Urinary bladder (tissue), 4 donors: ENCODE results near the gene DGKQ. TPM values are rescaled to one million over a fixed set of nuclear protein-coding genes. Genes with fewer than 3 reads are reported as not detected.
"Not testable (repeated sequence)": the region's sequence is repeated elsewhere in the genome, so short reads cannot be mapped to it uniquely, and the experiment has no call there.

ENCODE experiments used
- DNase-seq: peaks from one replicate; pipeline ENCODE4 v3.0.0-alpha.2; 2015; ENCODE audit errors: extremely low spot score
- H3K27ac ChIP-seq: one replicate; pipeline ENCODE4 v1.5.1; 2013; ENCODE audit warnings: low read depth, mild to moderate bottlenecking, moderate library complexity
- H3K36me3 ChIP-seq: one replicate; pipeline ENCODE4 v1.6.1; 2013; ENCODE audit warnings: mild to moderate bottlenecking, moderate library complexity; ENCODE audit not compliant: insufficient read depth
- H3K4me1 ChIP-seq: one replicate; pipeline ENCODE4 v1.6.1; 2013; ENCODE audit warnings: mild to moderate bottlenecking, moderate library complexity; ENCODE audit not compliant: insufficient read depth
- H3K4me3 ChIP-seq: one replicate; pipeline ENCODE4 v1.5.1; 2013; ENCODE audit warnings: low read depth, low read length
- WGBS: extraction: QIAGEN DNeasy Blood & Tissue Kit; methylation state at CpG from one replicate; pipeline ENCODE4 v1.1.7; 2013; 5-methylcytosine and 5-hydroxymethylcytosine counted together
- polyA plus RNA-seq: library from polyadenylated mRNA; stranded (reverse); fragments of 200-250 nt; gene quantifications from one replicate; pipeline ENCODE4 v1.2.3, GENCODE V29; 2013
- total RNA-seq: library from RNA; depleted of rRNA; stranded (reverse); fragments of >200 nt; gene quantifications from one replicate; pipeline ENCODE4 v1.2.3, GENCODE V29; 2014
- donor health status: healthy with polysubstance abuse.
- donor health status: healthy.

DGKQ gene
- total and polyA plus RNA-seq, 2 donors: 5.0 to 10.0 TPM

DNA sequence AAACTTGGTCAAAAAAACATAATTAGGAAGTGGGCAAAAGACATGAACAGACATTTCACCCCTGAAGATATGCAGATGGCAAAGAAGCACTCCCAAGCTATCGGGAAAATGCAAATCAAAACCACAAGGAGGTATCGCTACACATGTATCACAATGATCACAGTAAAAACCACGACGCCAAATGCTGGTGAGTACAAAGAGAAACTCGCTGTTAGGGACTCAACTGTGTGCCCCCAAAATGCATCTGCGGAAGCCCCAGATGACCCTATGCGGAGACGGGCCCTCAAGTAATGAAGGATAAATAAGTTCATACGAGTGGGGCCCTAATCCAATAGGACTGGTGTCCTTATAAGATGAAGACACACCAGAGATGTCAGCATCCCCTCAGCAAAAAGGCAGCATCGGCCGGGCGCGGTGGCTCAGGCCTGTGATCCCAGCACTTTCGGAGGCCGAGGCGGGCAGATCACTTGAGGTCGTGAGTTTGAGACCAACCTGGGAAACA, 51.5 kb downstream of the DGKQ start:
- Histone ChIP-seq H3K27ac (no peak overlapping the region), H3K4me3 (no peak overlapping the region), H3K4me1 (no peaks in the 10 kb centered on the region), H3K36me3 (no peaks in the 10 kb centered on the region)
- 93% methylated on average over 17 of the region's 17 CpGs for WGBS
- no peak for DNase-seq

DNA sequence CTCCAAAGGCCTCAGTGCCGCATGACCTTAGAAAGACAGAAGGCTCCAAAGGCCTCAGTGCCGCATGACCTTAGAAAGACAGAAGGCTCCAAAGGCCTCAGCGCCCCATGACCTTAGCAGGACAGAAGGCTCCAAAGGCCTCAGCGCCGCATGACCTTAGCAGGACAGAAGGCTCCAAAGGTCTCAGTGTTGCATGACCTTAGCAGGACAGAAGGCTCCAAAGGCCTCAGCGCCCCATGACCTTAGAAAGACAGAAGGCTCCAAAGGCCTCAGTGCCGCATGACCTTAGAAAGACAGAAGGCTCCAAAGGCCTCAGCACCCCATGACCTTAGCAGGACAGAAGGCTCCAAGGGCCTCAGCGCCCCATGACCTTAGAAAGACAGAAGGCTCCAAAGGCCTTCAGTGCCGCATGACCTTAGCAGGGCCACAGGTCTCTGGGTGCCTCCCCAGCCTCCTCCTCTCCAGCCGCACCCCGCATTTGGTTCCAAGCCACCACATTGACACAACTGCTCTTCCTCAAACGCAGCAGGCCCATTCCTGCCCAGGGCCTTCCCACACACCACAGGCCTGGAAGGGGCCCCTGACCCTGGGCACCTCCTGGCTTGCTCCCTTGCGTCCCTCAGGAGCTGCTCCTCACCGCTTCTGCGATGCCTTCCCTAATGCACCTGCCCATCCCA, 54.2 kb downstream of the DGKQ start:
- H3K36me3 ChIP-seq, H3K4me3 ChIP-seq, H3K27ac ChIP-seq, H3K4me1 ChIP-seq, DNase-seq: not testable (repeated sequence)
- 96% methylated on average over 15 of the region's 15 CpGs for WGBS

DNA sequence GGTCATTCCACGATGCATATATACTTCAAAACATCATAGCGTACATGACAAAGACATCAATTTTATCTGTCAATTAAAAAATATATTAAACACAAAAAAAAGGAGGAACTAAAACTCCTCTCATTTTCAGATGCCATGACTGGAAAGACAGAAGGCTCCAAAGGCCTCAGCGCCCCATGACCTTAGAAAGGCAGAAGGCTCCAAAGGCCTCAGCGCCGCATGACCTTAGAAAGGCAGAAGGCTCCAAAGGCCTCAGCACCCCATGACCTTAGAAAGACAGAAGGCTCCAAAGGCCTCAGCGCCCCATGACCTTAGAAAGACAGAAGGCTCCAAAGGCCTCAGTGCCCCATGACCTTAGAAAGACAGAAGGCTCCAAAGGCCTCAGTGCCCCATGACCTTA, 54.8 kb downstream of the DGKQ start:
- not testable (repeated sequence) for H3K36me3 ChIP-seq, DNase-seq, H3K4me1 ChIP-seq, H3K4me3 ChIP-seq, H3K27ac ChIP-seq
- WGBS: 82% methylated on average over 6 of the region's 6 CpGs

DNA sequence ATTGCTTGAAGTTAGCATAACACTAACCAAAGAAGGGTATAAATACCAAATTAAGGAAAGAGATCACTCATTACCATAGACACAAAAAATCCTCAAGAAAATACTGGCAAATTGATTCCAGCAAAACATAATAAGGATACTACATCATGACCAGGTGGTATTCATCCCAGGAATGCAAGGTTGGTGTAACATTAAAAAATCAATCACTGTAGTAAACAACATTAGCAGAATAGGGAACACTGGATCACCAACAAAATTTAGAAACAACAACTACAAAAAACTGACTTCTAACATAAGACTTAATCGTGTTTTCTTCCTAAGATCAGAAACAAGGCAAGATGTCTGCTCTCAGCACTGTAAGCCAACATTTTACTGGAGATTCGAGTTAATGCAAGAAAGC, 55.4 kb downstream of the DGKQ start:
- no peaks in the 10 kb centered on the region for H3K36me3 ChIP-seq
- WGBS: 95% methylated on average over 2 of the region's 2 CpGs
- no peak overlapping the region for H3K27ac ChIP-seq
- no peaks in the 10 kb centered on the region for H3K4me1 ChIP-seq
- H3K4me3 ChIP-seq: no peak overlapping the region
- DNase-seq: no peak

DNA sequence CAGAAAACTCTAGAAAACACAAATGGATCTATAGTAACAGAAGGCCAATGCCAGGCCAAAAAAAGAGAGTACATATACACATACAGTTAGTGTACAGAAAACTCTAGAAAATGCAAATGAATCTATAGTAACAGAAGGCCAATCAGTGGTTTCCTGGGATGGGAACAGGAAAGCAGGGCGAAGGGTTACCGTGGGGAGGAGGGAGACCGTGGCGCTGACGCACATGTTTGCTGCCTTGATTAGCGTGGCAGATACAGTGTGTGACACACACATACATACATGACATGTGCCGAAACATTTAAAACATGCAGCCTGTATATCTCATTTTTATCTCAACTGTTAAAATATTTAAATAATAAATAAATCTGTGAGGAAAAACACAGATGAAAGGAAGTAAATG, 55.9 kb downstream of the DGKQ start:
- Histone ChIP-seq H3K27ac (no peak overlapping the region), H3K36me3 (no peaks in the 10 kb centered on the region), H3K4me1 (no peaks in the 10 kb centered on the region), H3K4me3 (no peak overlapping the region)
- DNase-seq: no peak
- WGBS: 98% methylated on average over 7 of the region's 7 CpGs

DNA sequence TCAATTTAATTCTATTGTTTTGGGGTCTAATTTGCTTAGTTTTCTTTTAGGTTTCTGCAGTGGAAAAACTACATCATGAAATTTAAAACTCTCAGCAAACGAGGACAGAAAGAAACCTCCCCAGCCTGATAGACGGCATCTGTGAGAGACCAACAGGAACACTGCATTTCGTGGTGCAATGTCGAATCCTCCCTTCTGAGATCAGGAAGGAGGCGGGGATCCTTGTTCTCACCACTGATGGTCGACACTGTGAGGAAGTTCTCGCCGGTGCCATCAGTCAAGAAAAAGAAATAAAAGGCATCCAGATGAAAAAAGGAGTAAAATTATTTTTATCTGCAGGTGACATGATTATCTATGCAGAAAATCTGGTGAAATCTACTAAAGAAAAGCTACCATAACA, 57.8 kb downstream of the DGKQ start:
- Histone ChIP-seq H3K27ac (no peak overlapping the region), H3K4me1 (no peaks in the 10 kb centered on the region), H3K4me3 (no peak overlapping the region), H3K36me3 (peaks cover 3% of the 10 kb centered on the region)
- DNase-seq: no peak
- WGBS: 45% methylated on average over 8 of the region's 8 CpGs

DNA sequence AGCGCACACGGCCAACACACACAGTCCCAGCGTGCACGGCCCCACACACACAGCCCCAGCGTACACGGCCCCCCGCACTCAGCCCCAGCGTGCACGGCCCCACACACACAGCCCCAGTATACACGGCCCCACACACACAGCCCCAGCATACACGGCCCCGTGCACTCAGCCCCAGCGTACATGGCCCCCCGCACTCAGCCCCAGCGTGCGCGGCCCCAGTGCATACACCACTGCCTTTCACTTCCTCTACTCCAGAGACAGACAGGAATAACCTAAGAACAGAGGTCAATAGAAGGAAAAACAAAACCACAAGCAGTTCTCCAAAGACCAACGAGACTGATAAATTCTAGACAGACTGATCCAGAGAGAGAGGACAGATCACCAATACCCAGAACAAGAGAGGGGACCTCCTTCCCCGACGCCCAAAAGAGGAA, 58.3 kb downstream of the DGKQ start:
- Histone ChIP-seq H3K4me3 (no peak overlapping the region), H3K36me3 (peaks cover 3% of the 10 kb centered on the region), H3K4me1 (no peaks in the 10 kb centered on the region), H3K27ac (no peak overlapping the region)
- 74% methylated on average over 20 of the region's 20 CpGs for WGBS
- DNase-seq: no peak

DNA sequence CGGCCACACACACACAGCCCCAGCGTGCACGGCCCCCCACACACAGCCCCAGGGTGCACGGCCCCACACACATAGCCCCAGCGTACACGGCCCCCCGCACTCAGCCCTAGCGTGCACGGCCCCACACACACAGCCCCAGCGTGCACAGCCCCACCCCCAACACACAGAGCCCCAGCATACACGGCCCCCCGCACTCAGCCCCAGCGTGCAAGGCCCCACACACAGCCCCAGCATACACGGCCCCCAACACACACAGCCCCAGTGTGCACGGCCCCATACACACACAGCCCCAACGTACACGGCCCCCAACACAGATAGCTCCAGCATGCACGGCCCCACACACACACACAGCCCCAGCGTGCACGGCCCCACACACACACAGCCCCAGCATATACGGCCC, 58.8 kb downstream of the DGKQ start:
- H3K27ac ChIP-seq: no peak overlapping the region
- WGBS: 89% methylated on average over 21 of the region's 21 CpGs
- DNase-seq: no peak
- peaks cover 3% of the 10 kb centered on the region for H3K36me3 ChIP-seq
- H3K4me3 ChIP-seq: no peak overlapping the region
- H3K4me1 ChIP-seq: no peaks in the 10 kb centered on the region

DNA sequence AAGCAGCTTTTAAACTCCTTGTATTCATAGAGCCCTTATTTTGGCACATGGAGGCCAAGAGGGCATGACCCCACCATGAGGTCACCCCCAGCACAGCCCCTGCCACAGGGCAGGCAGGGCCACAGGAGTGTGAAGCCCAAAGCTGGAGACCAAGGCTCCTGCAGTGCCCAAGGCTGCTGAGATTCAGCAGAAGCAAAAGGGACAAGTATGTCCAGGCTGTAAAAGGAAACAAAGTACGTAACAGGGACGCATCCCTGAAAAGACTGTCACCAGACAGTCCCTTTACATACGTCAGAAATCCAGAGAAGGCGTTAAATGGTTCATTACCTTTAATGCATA, 60.1 kb downstream of the DGKQ start:
- no peak for DNase-seq
- WGBS: 91% methylated on average over 4 of the region's 4 CpGs
- H3K36me3 ChIP-seq: peaks cover 3% of the 10 kb centered on the region
- H3K27ac ChIP-seq: no peak overlapping the region
- no peaks in the 10 kb centered on the region for H3K4me1 ChIP-seq
- no peak overlapping the region for H3K4me3 ChIP-seq

DNA sequence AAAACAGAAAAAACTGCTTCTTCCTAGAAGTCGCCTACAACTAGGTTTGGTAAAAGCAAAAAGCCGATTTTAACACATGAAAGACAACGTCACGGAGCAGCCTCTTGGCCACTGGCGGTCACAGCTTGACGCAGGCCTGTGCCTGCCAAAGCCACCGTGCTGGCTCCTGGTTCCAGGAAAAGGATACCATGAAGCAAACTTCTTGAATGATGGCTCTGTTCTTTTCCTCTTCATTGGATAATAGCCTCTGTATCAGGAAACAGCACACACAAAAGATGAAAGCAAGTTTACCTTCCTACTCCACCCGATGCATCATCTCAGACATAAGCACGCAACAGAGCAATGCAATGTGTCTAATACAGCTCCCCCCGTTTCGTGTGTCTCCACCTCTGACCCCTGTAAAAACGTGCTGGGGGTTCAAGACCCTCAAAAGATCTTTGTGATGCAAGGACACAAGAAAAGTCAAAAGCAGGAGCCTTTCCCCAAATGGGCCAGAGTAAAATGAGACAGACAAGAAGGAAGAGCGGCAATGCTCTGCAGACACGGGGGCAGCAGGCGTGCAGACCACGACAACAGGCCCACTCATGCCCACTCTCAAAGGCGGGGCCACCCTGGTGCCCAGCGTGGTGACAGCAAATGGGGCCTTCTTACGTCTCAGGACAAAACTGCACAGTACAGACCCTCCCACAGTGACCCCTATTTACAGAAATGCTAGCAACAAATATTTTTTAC, 60.7 kb downstream of the DGKQ start:
- Histone ChIP-seq H3K4me1 (no peaks in the 10 kb centered on the region), H3K27ac (no peak overlapping the region), H3K4me3 (no peak overlapping the region), H3K36me3 (peaks cover 3% of the 10 kb centered on the region)
- no peak for DNase-seq
- WGBS: 76% methylated on average over 19 of the region's 19 CpGs

DNA sequence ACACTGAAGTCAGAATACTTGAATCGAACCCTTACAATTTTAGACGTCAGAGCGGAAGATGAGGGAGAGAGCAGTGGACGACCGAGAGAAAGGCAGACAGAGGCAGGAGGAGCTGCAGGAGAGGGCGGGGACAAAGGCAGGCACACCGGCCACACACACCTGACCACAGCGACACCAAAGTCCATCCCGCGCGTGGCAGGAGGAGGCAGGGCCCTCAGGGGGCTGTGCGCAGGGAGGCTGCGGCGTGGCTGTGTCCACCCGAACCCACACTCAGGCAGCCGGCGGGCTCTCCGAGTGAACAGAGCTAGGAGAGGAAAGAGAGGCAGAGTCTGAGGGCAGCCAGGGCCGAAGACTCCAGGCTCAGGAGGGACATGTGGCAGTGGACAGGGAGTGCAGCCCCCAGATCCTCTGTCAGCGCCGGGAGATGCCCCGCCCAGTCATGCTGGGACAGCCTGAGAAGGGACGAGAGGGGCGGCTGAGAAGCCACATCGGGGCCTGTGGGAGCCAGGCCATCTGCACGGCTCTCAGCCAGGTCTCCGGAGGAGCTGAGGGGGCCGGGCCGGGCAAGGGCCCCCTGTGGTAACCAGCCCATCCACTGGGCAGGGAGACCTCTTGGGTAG, 61.4 kb downstream of the DGKQ start:
- 88% methylated on average over 29 of the region's 29 CpGs for WGBS

DNA sequence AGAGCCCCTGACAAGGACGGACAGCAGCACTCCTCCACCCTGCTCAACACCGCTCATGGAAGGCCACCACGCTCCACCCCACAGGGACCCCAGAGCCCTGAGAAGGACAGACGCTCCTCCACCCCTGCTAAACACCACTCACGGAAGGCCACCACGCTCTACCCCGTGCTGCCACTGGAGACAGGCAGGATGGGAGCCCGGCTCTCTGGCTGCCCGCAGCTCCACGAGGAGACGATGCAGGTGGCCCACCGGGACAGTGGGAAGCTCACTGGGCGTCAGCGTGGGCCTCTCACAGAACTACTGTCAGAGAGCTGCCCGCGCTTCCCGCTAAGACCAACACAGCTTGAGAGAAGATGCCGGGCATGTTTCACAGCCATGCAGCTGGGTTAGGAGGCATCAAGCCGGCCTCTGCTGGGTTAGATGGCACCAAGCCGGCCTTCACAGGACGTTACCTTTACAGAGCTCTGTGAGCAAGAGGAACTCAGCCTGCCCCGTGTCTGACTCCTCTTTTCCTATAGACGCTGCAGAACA, 62.1 kb downstream of the DGKQ start:
- 96% methylated on average over 23 of the region's 23 CpGs for WGBS
- H3K27ac ChIP-seq: no peak overlapping the region
- no peak overlapping the region for H3K4me3 ChIP-seq
- peaks cover 3% of the 10 kb centered on the region for H3K36me3 ChIP-seq
- no peaks in the 10 kb centered on the region for H3K4me1 ChIP-seq
- DNase-seq: no peak

More for the DNA sequence above, 61.4 kb downstream of the DGKQ start:
- H3K27ac ChIP-seq: no peak overlapping the region
- no peak for DNase-seq
- no peak overlapping the region for H3K4me3 ChIP-seq
- peaks cover 3% of the 10 kb centered on the region for H3K36me3 ChIP-seq
- no peaks in the 10 kb centered on the region for H3K4me1 ChIP-seq

DNA sequence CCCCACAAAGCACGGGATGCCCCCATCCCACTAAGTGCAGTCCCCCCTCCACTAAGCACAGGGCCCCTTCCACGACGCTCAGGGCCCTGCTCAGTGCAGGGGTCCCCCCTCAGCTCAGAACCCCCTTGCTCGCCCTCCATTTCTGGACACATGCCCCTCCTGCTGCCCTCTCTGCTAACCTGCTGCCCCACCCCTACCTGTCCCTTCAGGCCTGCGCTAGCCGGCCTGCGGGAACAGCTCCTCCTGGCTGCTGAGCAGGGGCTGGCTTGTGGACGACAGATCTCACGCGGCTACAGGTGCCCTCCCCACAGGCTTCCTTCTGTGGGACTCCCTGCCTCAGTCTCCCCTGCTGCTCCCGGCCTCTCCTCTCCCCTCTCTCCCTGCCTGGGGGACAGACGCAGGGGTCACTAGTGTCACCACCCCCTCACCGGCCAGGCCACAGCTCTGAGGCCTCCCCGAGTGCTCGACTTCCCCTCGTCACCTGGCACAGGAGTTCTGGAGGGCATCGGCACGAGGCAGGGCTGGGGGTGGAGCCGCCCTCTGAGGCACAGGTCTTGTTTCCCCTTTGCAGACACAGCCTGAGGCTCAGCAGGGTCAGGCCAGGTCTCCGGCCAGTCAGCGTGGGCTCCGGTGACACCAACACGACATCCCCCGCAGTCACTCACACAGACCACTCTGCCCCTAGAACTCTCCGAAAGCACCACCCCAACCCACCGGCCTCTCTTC, 62.8 kb downstream of the DGKQ start:
- WGBS: 95% methylated on average over 26 of the region's 26 CpGs
- H3K4me3 ChIP-seq: no peak overlapping the region
- peaks cover 3% of the 10 kb centered on the region for H3K36me3 ChIP-seq
- no peak for DNase-seq
- H3K4me1 ChIP-seq: no peaks in the 10 kb centered on the region
- H3K27ac ChIP-seq: no peak overlapping the region
